Lower leg skin (tissue), 3 donors: Measurements from ENCODE around the gene DCDC2C.

ENCODE experiments used
- POLR2A ChIP-seq, 2 donors: fragments of 450-650 bp; IDR thresholded peaks; one replicate each; pipeline ENCODE4 v1.6.1; 2016 to 2017; ENCODE audit warnings: antibody characterized with exemption in 2 of 2, mild to moderate bottlenecking in 1 of 2, moderate library complexity in 1 of 2
- TF ChIP-seq, protein P1 (sequence below), 3 donors: fragments of 450-650 bp; IDR thresholded peaks; one replicate each; pipeline ENCODE4 v1.5.1; 2016; ENCODE audit warnings: antibody characterized with exemption in 3 of 3, mild to moderate bottlenecking in 3 of 3, moderate library complexity in 2 of 3

DNA sequence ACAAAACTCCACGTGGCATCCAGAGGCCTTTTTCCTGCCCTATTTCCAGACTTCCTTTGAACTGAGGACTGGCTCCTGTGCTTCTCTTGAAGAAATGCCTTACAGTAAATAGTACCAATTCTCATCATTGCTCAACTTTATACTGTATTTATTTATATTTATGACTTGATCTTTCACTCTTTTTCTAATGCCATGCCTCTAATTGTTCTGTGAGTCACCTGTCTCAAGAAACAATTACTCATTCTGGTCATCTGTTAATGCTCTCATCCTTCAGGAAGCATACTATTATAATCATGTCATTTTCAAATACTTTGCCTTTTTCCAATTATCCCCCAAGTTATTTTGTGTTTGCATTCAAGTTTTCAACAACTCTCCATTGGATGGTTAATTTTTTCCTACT, 85.9 kb downstream of the DCDC2C start:
- TF ChIP-seq, protein P1, sequence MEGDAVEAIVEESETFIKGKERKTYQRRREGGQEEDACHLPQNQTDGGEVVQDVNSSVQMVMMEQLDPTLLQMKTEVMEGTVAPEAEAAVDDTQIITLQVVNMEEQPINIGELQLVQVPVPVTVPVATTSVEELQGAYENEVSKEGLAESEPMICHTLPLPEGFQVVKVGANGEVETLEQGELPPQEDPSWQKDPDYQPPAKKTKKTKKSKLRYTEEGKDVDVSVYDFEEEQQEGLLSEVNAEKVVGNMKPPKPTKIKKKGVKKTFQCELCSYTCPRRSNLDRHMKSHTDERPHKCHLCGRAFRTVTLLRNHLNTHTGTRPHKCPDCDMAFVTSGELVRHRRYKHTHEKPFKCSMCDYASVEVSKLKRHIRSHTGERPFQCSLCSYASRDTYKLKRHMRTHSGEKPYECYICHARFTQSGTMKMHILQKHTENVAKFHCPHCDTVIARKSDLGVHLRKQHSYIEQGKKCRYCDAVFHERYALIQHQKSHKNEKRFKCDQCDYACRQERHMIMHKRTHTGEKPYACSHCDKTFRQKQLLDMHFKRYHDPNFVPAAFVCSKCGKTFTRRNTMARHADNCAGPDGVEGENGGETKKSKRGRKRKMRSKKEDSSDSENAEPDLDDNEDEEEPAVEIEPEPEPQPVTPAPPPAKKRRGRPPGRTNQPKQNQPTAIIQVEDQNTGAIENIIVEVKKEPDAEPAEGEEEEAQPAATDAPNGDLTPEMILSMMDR (IDR thresholded peaks at IDR 0.05): no peak
- no peak for TF ChIP-seq POLR2A (IDR thresholded peaks at IDR 0.05)
